ENCODE data around the gene CLCNKA. TPM values are rescaled to one million over a fixed set of nuclear protein-coding genes. Genes with fewer than 3 reads are reported as not detected.
"Not testable (repeated sequence)": the region's sequence is repeated elsewhere in the genome, so short reads cannot be mapped to it uniquely, and the experiment has no call there.

The CLCNKA gene
- polyA plus RNA-seq, 1 of the 3 experiments (the other 2 are of a cell fraction): 0.03 TPM

DNA sequence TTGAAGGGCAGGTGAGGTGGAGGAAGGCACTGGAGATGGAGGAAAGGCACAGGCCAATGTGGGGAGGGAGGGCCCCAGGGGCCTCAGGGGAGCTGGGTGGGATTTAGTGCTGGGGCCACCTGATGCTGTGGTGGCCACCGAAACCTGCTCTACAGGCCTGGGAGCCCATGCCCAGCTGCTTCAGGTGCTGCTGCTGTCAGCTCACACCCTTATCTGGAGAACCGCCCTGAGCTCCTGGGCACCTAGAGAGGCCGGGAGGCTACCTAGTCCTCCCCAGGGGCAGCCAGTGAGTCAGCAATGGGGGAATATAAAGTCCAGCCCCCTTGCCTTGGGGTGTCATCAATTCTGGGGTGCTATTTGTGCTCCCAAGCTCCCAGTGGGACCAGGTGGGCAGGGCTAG lies 39.4 kb downstream of the CLCNKA start:
- POLR2A ChIA-PET: no interaction called here
- H3K36me3 ChIP-seq (replicated peaks in 1 of 2; ENCODE audit: control insufficient read depth in 1 of 2, insufficient read depth in 2 of 2, low read length in 1 of 2): no peaks in the 10 kb centered on the region
- CTCF ChIA-PET: interaction anchor here (0.8 to 1.2 kb wide), 2 partner anchors 18 to 52 kb away, joined by 3 to 6 read pairs; no protein-coding TSS in a partner anchor

DNA sequence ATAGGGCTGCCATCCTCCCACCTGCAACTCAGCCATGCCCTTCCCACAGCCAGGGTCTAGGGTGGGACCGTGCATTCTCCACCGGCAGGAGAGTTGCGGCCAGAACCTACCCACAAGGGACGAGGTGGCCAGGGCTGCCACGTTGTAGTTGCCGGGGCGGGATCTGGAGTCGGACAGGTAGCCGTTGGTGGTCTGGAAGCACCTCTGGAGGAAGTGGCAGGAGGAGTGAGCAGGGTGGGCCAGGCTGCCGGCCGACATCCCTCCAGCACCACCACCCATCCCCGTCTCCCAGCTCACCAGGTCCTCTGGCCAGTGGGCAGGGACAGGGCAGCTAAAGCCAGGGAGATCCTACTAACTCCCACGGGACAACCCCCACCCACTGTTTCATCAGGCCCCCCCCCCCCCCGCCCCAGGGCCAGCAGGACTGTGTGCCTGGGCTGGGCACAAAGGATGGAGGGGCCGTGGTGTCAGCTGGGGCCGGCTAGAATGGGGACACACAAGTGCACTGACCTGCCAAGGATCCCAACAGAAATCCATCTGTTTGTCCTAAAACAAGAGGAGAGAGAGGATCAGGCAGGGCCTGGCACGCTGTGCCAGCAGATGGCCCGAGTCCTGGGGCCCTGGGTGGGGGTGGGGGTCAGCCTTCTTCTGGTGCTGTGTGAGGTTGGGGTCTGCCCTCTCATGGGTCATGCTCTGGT lies 40.3 kb downstream of the CLCNKA start:
- H3K9me3 ChIP-seq; H3K9me2 ChIP-seq; H3K27ac ChIP-seq (ENCODE audit: low read depth in 2 of 2, low read length in 1 of 2); H3K4me3 ChIP-seq (ENCODE audit: low read depth in 2 of 2, low read length in 1 of 2); POLR2A ChIA-PET; H3K79me2 ChIP-seq (ENCODE audit: insufficient read depth); H2AFZ ChIP-seq (ENCODE audit: low read depth); H3F3A ChIP-seq (replicated peaks; ENCODE audit: insufficient read depth); DNase-seq; H3K4me2 ChIP-seq; H4K20me1 ChIP-seq (ENCODE audit: insufficient read depth); H3K4me1 ChIP-seq (ENCODE audit: control insufficient read depth in 1 of 2, insufficient read depth in 2 of 2, low read depth in 1 of 2, low read length in 1 of 2); H3K9ac ChIP-seq; H3K27me3 ChIP-seq (ENCODE audit: insufficient read depth); H3K36me3 ChIP-seq (replicated peaks in 1 of 2; ENCODE audit: control insufficient read depth in 1 of 2, insufficient read depth in 2 of 2, low read length in 1 of 2): not testable (repeated sequence)
- CTCF ChIA-PET: interaction anchor here (1.2 kb wide), 1 partner anchor 17 kb away, joined by 6 read pairs; no protein-coding TSS in a partner anchor
- 73% methylated on average over 12 of the region's 18 CpGs for WGBS (ENCODE audit: low lambda C conversion rate)

More for the DNA sequence above, 39.4 kb downstream of the CLCNKA start:
- 80% methylated on average over 1 of the region's 3 CpGs for WGBS (ENCODE audit: low lambda C conversion rate)
- Histone ChIP-seq H3K4me3 (ENCODE audit: low read depth in 2 of 2, low read length in 1 of 2) (no peak overlapping the region), H3K4me2 (no peak overlapping the region), H3K79me2 (ENCODE audit: insufficient read depth) (no peaks in the 10 kb centered on the region), H3F3A (replicated peaks; ENCODE audit: insufficient read depth) (peaks cover 3% of the 10 kb centered on the region), H4K20me1 (ENCODE audit: insufficient read depth) (no peaks in the 10 kb centered on the region), H3K27me3 (ENCODE audit: insufficient read depth) (no peaks in the 10 kb centered on the region), H2AFZ (ENCODE audit: low read depth) (no peak overlapping the region), H3K9me2 (no peaks in the 10 kb centered on the region), H3K9ac (no peak overlapping the region), H3K4me1 (ENCODE audit: control insufficient read depth in 1 of 2, insufficient read depth in 2 of 2, low read depth in 1 of 2, low read length in 1 of 2) (no peaks in the 10 kb centered on the region; a peak in 1 of 4 replicates), H3K27ac (ENCODE audit: low read depth in 2 of 2, low read length in 1 of 2) (no peak overlapping the region), H3K9me3 (no peaks in the 10 kb centered on the region)
- DNase-seq: no peak
- TF ChIP-seq POLR2AphosphoS5 (IDR thresholded peaks at IDR 0.05; ENCODE audit: low read depth, low read length) (no peak), RFX5 (IDR thresholded peaks at IDR 0.05; ENCODE audit: low read length) (no peak), MXI1 (IDR thresholded peaks at IDR 0.05; ENCODE audit: low read depth, low read length) (no peak), TAF1 (IDR thresholded peaks at IDR 0.05; ENCODE audit: borderline replicate concordance, low read depth, low read length) (no peak)

DNA sequence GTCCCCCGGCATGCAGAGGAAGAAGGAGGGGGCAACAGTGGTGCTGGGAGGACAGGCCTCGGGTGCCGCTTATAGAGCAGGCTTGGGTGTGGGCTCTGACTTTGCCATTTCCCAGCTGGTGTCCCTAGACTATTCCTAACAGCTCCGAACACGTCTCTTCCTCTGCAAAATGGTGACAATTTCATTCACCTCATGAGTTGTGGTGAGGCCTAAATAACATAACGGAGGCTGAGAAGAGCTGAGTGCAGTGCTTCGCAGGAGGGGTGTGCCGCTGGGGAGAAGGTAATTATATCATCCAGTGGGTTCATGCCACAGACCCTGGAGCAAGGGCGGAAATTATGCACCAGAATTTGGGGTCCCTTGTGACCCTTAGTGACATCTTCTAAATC lies 40.8 kb downstream of the CLCNKA start:
- CTCF ChIA-PET; H2AFZ ChIP-seq (ENCODE audit: low read depth); H3K4me3 ChIP-seq (ENCODE audit: low read depth in 2 of 2, low read length in 1 of 2); H3K9me2 ChIP-seq; H4K20me1 ChIP-seq (ENCODE audit: insufficient read depth); H3K4me1 ChIP-seq (ENCODE audit: control insufficient read depth in 1 of 2, insufficient read depth in 2 of 2, low read depth in 1 of 2, low read length in 1 of 2); DNase-seq; H3K27me3 ChIP-seq (ENCODE audit: insufficient read depth); H3K79me2 ChIP-seq (ENCODE audit: insufficient read depth); H3K9me3 ChIP-seq; H3F3A ChIP-seq (replicated peaks; ENCODE audit: insufficient read depth); H3K27ac ChIP-seq (ENCODE audit: low read depth in 2 of 2, low read length in 1 of 2); H3K36me3 ChIP-seq (replicated peaks in 1 of 2; ENCODE audit: control insufficient read depth in 1 of 2, insufficient read depth in 2 of 2, low read length in 1 of 2); H3K9ac ChIP-seq; H3K4me2 ChIP-seq; POLR2A ChIA-PET: not testable (repeated sequence)
- WGBS (ENCODE audit: low lambda C conversion rate): 89% methylated on average over 9 of the region's 9 CpGs

DNA sequence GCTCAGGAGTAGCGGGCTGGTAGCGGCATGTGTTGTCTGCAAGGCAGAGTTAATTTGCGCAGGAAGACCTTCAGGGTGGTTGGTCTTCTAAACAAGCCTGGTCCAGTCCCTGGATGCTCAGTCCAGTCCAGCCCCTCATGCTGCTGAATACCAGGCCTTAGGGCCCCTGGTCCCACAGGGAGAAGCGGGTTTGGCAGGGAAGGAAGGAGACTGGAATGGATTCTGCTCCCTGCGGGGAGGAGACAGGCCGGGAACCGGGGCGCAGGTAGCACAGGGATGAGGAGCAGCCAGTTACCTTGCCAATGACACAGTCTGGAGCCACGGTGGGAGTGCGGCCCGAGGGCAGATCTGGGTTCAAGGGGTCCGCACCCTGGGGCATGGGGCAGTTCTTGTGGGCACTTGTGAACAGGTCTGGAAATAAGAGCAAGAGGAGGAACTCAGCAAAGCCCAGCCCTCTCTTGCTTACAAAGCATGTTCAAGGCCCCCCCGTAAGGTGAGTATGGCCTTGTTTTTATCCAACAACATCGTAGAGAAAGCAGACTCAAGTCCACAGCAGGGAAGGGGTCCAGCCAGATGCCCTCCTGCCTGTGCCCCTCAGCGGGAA lies 41.5 kb downstream of the CLCNKA start:
- no peak overlapping the region for H3K27ac ChIP-seq (ENCODE audit: low read depth in 2 of 2, low read length in 1 of 2)
- no peaks in the 10 kb centered on the region for H3K27me3 ChIP-seq (ENCODE audit: insufficient read depth)
- H3F3A ChIP-seq (replicated peaks; ENCODE audit: insufficient read depth): peaks cover 3% of the 10 kb centered on the region
- H3K4me3 ChIP-seq (ENCODE audit: low read depth in 2 of 2, low read length in 1 of 2): no peak overlapping the region
- ChIA-PET CTCF (interaction anchor here (2.1 kb wide), 1 partner anchor 9 kb away, joined by 11 read pairs; the partner anchor contains the start of gene FAM131C), POLR2A (no interaction called here)
- H3K36me3 ChIP-seq (replicated peaks in 1 of 2; ENCODE audit: control insufficient read depth in 1 of 2, insufficient read depth in 2 of 2, low read length in 1 of 2): no peaks in the 10 kb centered on the region
- H3K9ac ChIP-seq: no peak overlapping the region
- peaks cover 0 to 4% of the 10 kb centered on the region in 2 experiments; a peak in 1 of 4 replicates for H3K4me1 ChIP-seq (ENCODE audit: control insufficient read depth in 1 of 2, insufficient read depth in 2 of 2, low read depth in 1 of 2, low read length in 1 of 2)
- no peaks in the 10 kb centered on the region for H4K20me1 ChIP-seq (ENCODE audit: insufficient read depth)
- no peak overlapping the region for H2AFZ ChIP-seq (ENCODE audit: low read depth)
- no peaks in the 10 kb centered on the region for H3K9me3 ChIP-seq
- H3K4me2 ChIP-seq: no peak overlapping the region
- 88% methylated on average over 11 of the region's 15 CpGs for WGBS (ENCODE audit: low lambda C conversion rate)
- no peaks in the 10 kb centered on the region for H3K79me2 ChIP-seq (ENCODE audit: insufficient read depth)
- H3K9me2 ChIP-seq: no peaks in the 10 kb centered on the region
- no peak for DNase-seq
- TF ChIP-seq POLR2AphosphoS5 (IDR thresholded peaks at IDR 0.05; ENCODE audit: low read depth, low read length): no peak
- TF ChIP-seq SMC3 (IDR thresholded peaks at IDR 0.05; ENCODE audit: low read depth, low read length): no peak
- no peak for TF ChIP-seq CHD2 (IDR thresholded peaks at IDR 0.05; ENCODE audit: low read length, partially characterized antibody)
- TF ChIP-seq, protein P1, sequence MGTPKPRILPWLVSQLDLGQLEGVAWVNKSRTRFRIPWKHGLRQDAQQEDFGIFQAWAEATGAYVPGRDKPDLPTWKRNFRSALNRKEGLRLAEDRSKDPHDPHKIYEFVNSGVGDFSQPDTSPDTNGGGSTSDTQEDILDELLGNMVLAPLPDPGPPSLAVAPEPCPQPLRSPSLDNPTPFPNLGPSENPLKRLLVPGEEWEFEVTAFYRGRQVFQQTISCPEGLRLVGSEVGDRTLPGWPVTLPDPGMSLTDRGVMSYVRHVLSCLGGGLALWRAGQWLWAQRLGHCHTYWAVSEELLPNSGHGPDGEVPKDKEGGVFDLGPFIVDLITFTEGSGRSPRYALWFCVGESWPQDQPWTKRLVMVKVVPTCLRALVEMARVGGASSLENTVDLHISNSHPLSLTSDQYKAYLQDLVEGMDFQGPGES (IDR thresholded peaks at IDR 0.05; ENCODE audit: low read depth, low read length): no peak
- TF ChIP-seq, protein P2, sequence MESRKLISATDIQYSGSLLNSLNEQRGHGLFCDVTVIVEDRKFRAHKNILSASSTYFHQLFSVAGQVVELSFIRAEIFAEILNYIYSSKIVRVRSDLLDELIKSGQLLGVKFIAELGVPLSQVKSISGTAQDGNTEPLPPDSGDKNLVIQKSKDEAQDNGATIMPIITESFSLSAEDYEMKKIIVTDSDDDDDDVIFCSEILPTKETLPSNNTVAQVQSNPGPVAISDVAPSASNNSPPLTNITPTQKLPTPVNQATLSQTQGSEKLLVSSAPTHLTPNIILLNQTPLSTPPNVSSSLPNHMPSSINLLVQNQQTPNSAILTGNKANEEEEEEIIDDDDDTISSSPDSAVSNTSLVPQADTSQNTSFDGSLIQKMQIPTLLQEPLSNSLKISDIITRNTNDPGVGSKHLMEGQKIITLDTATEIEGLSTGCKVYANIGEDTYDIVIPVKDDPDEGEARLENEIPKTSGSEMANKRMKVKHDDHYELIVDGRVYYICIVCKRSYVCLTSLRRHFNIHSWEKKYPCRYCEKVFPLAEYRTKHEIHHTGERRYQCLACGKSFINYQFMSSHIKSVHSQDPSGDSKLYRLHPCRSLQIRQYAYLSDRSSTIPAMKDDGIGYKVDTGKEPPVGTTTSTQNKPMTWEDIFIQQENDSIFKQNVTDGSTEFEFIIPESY (IDR thresholded peaks at IDR 0.05; ENCODE audit: borderline replicate concordance, low read depth): no peak
- no peak for TF ChIP-seq SIN3A (IDR thresholded peaks at IDR 0.05; ENCODE audit: borderline replicate concordance, low read depth, low read length)
- TF ChIP-seq RCOR1 (IDR thresholded peaks at IDR 0.05; ENCODE audit: low read length): no peak
- TF ChIP-seq FOXM1 (IDR thresholded peaks at IDR 0.05; ENCODE audit: low read depth): no peak
- TF ChIP-seq FOXJ3 (CRISPR knock-in tag; IDR thresholded peaks at IDR 0.05): no peak
